Stimulated activated effector memory CD8-positive, alpha-beta T cell treated with anti-CD3 and anti-CD28 coated beads, Interleukin-12 subunit alpha, Interleukin-12 subunit beta, amount 100 ng/mL, for 72 hours (primary cell): ENCODE results near the gene TERF2IP.

Experiments used
- ATAC-seq: fragments of 150-1000 bp; cut with Tn5 transposase; 2 replicates; pipeline ENCODE4 v1.10.0; 2021
- DNase-seq, 2 donors: peaks; one replicate each; pipeline ENCODE4 v3.0.0; 2021 to 2022; ENCODE audit warnings: low spot score in 2 of 2
- H3K27ac Mint-ChIP-seq: one replicate; pipeline ENCODE4 v1.8.0; 2022; ENCODE audit warnings: mild to moderate bottlenecking, mixed read lengths
- H3K36me3 Mint-ChIP-seq: one replicate; pipeline ENCODE4 v1.8.0; 2022; ENCODE audit warnings: mild to moderate bottlenecking, mixed read lengths
- H3K4me1 Mint-ChIP-seq: one replicate; pipeline ENCODE4 v1.8.0; 2022; ENCODE audit warnings: mixed read lengths
- H3K4me3 Mint-ChIP-seq: one replicate; pipeline ENCODE4 v1.8.0; 2022; ENCODE audit warnings: mild to moderate bottlenecking, mixed read lengths
- H3K9me3 Mint-ChIP-seq: one replicate; pipeline ENCODE4 v1.8.0; 2022; ENCODE audit warnings: mixed read lengths

TERF2IP gene

GRCh38 chr16:75626806-75627205, 20.8 kb upstream of the TERF2IP start:
- peak overlapping the region; percentile 75 for H3K27ac Mint-ChIP-seq
- no peak overlapping the region for H3K4me3 Mint-ChIP-seq
- ATAC-seq (no peak), DNase-seq (no peak)
- peaks cover 84% of the 10 kb centered on the region for H3K36me3 Mint-ChIP-seq
- no peaks in the 10 kb centered on the region for H3K9me3 Mint-ChIP-seq
- peaks cover 39% of the 10 kb centered on the region for H3K4me1 Mint-ChIP-seq

- Mint-ChIP-seq H3K9me3 (no peaks in the 10 kb centered on the region), H3K27ac (peak overlapping the region; percentile 75), H3K4me1 (peaks cover 37% of the 10 kb centered on the region), H3K4me3 (no peak overlapping the region), H3K36me3 (peaks cover 92% of the 10 kb centered on the region)
- ATAC-seq = no peak
- no peak for DNase-seq
These were observed 19.7 kb upstream of the TERF2IP start for GRCh38 chr16:75627851-75628250.

- DNase-seq (no peak), ATAC-seq (no peak)
- Mint-ChIP-seq H3K4me3 (no peak overlapping the region), H3K4me1 (peaks cover 37% of the 10 kb centered on the region), H3K36me3 (peaks cover 92% of the 10 kb centered on the region), H3K9me3 (no peaks in the 10 kb centered on the region), H3K27ac (peak overlapping the region; percentile 75)
These were observed 19.2 kb upstream of the TERF2IP start for GRCh38 chr16:75628351-75628750.

GRCh38 chr16:75629132-75629531, 18.4 kb upstream of the TERF2IP start:
- ATAC-seq (peak; percentile 62), DNase-seq (no peak)
- H3K4me1 Mint-ChIP-seq = peaks cover 37% of the 10 kb centered on the region
- peaks cover 99% of the 10 kb centered on the region for H3K36me3 Mint-ChIP-seq
- no peak overlapping the region for H3K4me3 Mint-ChIP-seq
- no peaks in the 10 kb centered on the region for H3K9me3 Mint-ChIP-seq
- peak overlapping the region; percentile 75 for H3K27ac Mint-ChIP-seq

GRCh38 chr16:75630052-75630451, 17.5 kb upstream of the TERF2IP start:
- no peak overlapping the region for H3K4me3 Mint-ChIP-seq
- ATAC-seq (no peak), DNase-seq (no peak)
- H3K4me1 Mint-ChIP-seq = peaks cover 37% of the 10 kb centered on the region
- peaks cover 100% of the 10 kb centered on the region for H3K36me3 Mint-ChIP-seq
- peak overlapping the region; percentile 26 for H3K27ac Mint-ChIP-seq
- no peaks in the 10 kb centered on the region for H3K9me3 Mint-ChIP-seq

GRCh38 chr16:75632857-75633256, 14.7 kb upstream of the TERF2IP start:
- DNase-seq (no peak), ATAC-seq (no peak)
- peaks cover 26% of the 10 kb centered on the region for H3K4me1 Mint-ChIP-seq
- H3K4me3 Mint-ChIP-seq = no peak overlapping the region
- H3K27ac Mint-ChIP-seq = no peak overlapping the region
- H3K36me3 Mint-ChIP-seq = peaks cover 100% of the 10 kb centered on the region
- no peaks in the 10 kb centered on the region for H3K9me3 Mint-ChIP-seq

- Mint-ChIP-seq H3K4me1 (peaks cover 11% of the 10 kb centered on the region), H3K27ac (no peak overlapping the region), H3K4me3 (no peak overlapping the region), H3K9me3 (no peaks in the 10 kb centered on the region), H3K36me3 (peaks cover 100% of the 10 kb centered on the region)
- DNase-seq = no peak
- no peak for ATAC-seq
These were observed 12.5 kb upstream of the TERF2IP start for GRCh38 chr16:75635036-75635435.

GRCh38 chr16:75640598-75640997, 7.0 kb upstream of the TERF2IP start:
- no peaks in the 10 kb centered on the region for H3K9me3 Mint-ChIP-seq
- DNase-seq = no peak
- H3K27ac Mint-ChIP-seq = no peak overlapping the region
- no peak overlapping the region for H3K4me3 Mint-ChIP-seq
- no peak for ATAC-seq
- peaks cover 34% of the 10 kb centered on the region for H3K4me1 Mint-ChIP-seq
- H3K36me3 Mint-ChIP-seq = peaks cover 100% of the 10 kb centered on the region

- no peak for DNase-seq
- Mint-ChIP-seq H3K9me3 (no peaks in the 10 kb centered on the region), H3K27ac (peak overlapping the region; percentile 75), H3K4me3 (peak overlapping the region; percentile 99), H3K36me3 (peaks cover 95% of the 10 kb centered on the region), H3K4me1 (peaks cover 24% of the 10 kb centered on the region)
- no peak for ATAC-seq
These were observed 3.1 kb upstream of the TERF2IP start for GRCh38 chr16:75644240-75645012.

- Mint-ChIP-seq H3K36me3 (peaks cover 89% of the 10 kb centered on the region), H3K27ac (peak overlapping the region; percentile 99), H3K4me3 (peak overlapping the region; percentile 99), H3K9me3 (no peaks in the 10 kb centered on the region), H3K4me1 (peaks cover 42% of the 10 kb centered on the region)
- ATAC-seq (no peak), DNase-seq (no peak)
These were observed 471 bp upstream of the TERF2IP start for GRCh38 chr16:75647112-75647491.

- H3K36me3 Mint-ChIP-seq = peaks cover 89% of the 10 kb centered on the region
- peak overlapping the region; percentile 99 for H3K27ac Mint-ChIP-seq
- peak; percentile 48 for ATAC-seq
- H3K9me3 Mint-ChIP-seq = no peaks in the 10 kb centered on the region
- H3K4me3 Mint-ChIP-seq = peak overlapping the region; percentile 99
- peaks cover 54% of the 10 kb centered on the region for H3K4me1 Mint-ChIP-seq
- DNase-seq = peak; percentile 71 to 93
These were observed 898 bp downstream of the TERF2IP start for GRCh38 chr16:75648265-75649076.

GRCh38 chr16:75653922-75654321, 6.3 kb downstream of the TERF2IP start:
- H3K27ac Mint-ChIP-seq = peak overlapping the region; percentile 60
- peaks cover 59% of the 10 kb centered on the region for H3K4me1 Mint-ChIP-seq
- H3K4me3 Mint-ChIP-seq = peak overlapping the region; percentile 9
- ATAC-seq (no peak), DNase-seq (no peak)
- H3K9me3 Mint-ChIP-seq = no peaks in the 10 kb centered on the region
- H3K36me3 Mint-ChIP-seq = peaks cover 91% of the 10 kb centered on the region

- Mint-ChIP-seq H3K4me1 (peaks cover 25% of the 10 kb centered on the region), H3K27ac (no peak overlapping the region), H3K9me3 (no peaks in the 10 kb centered on the region), H3K36me3 (peaks cover 76% of the 10 kb centered on the region), H3K4me3 (no peak overlapping the region)
- ATAC-seq = no peak
- DNase-seq = no peak
These were observed 10.6 kb downstream of the TERF2IP start for GRCh38 chr16:75658175-75658574.

GRCh38 chr16:75660321-75660720, 12.7 kb downstream of the TERF2IP start:
- Mint-ChIP-seq H3K36me3 (peaks cover 55% of the 10 kb centered on the region), H3K4me3 (no peak overlapping the region), H3K4me1 (peaks cover 13% of the 10 kb centered on the region), H3K9me3 (no peaks in the 10 kb centered on the region), H3K27ac (no peak overlapping the region)
- ATAC-seq = no peak
- DNase-seq = no peak

- H3K27ac Mint-ChIP-seq = peak overlapping the region; percentile 71
- H3K4me3 Mint-ChIP-seq = no peak overlapping the region
- DNase-seq (no peak), ATAC-seq (no peak)
- H3K36me3 Mint-ChIP-seq = peaks cover 50% of the 10 kb centered on the region
- no peaks in the 10 kb centered on the region for H3K9me3 Mint-ChIP-seq
- peaks cover 10% of the 10 kb centered on the region for H3K4me1 Mint-ChIP-seq
These were observed 13.2 kb downstream of the TERF2IP start for GRCh38 chr16:75660726-75661302.
